GM12878 (cell line): Measurements from ENCODE around the gene GANC. TPM values are rescaled to one million over a fixed set of nuclear protein-coding genes. Genes with fewer than 3 reads are reported as not detected.
"Not testable (repeated sequence)": the region's sequence is repeated elsewhere in the genome, so short reads cannot be mapped to it uniquely, and the experiment has no call there.

Experiments
- ATAC-seq: fragments of 200-7000 bp; cut with Tn5 transposase; 3 replicates; pipeline ENCODE4 v1.9.1; 2020; ENCODE audit warnings: mild to moderate bottlenecking, moderate library complexity
- BruUV-seq: library from RNA; stranded (reverse); fragments of 400-500 nt; replicated peaks from 2 replicates; lab custom pipeline; 2021; lab: Mats Ljungman, UMichigan
- CTCF ChIA-PET: fragments of 300-600 bp; sonication (Branson Sonifier 250); formaldehyde crosslinking; extraction: SDS; loops from one replicate; lab custom pipeline; 2021; ENCODE audit warnings: inconsistent platforms; lab: Yijun Ruan, JAX
- POLR2A ChIA-PET: fragments of 350-600 bp; formaldehyde crosslinking; extraction: SDS; loops from one replicate; lab custom pipeline; 2021; ENCODE audit warnings: inconsistent platforms; lab: Charles Lee
- RAD21 ChIA-PET: fragments of 300-600 bp; sonication (Branson Sonifier 250); formaldehyde crosslinking; loops from one replicate; lab custom pipeline; 2023; ENCODE audit warnings: antibody characterized with exemption; ENCODE audit not compliant: unreplicated experiment; lab: Charles Lee
- SMC1A ChIA-PET: fragments of 300-600 bp; sonication (Branson Sonifier 250); formaldehyde crosslinking; loops from one replicate; lab custom pipeline; 2023; ENCODE audit not compliant: unreplicated experiment, uncharacterized antibody; lab: Charles Lee
- DNase-seq: peaks from one replicate; pipeline ENCODE4 v3.0.0-alpha.2; 2011; ENCODE audit warnings: low read depth, low spot score
- FAIRE-seq: peaks from 3 replicates; lab custom pipeline; 2011; peaks lifted over from hg19 to GRCh38; lab: Jason Lieb, UNC
- H2AFZ ChIP-seq: 2 replicates; pipeline ENCODE4 v1.6.0; 2011; ENCODE audit warnings: low read depth, low read length, control low read depth; ENCODE audit not compliant: control insufficient read depth
- H3K27ac ChIP-seq: 2 replicates; pipeline ENCODE4 v1.5.1; 2011; ENCODE audit warnings: control low read depth; ENCODE audit not compliant: control insufficient read depth, insufficient read depth
- H3K27me3 ChIP-seq, 2 experiments: replicated peaks in 1 of 2; 2 replicates each; pipeline versions ENCODE4 v1.6.0 to v1.6.1; 2011; ENCODE audit warnings: low read length in 1 of 2; ENCODE audit not compliant: control insufficient read depth in 2 of 2, insufficient read depth in 2 of 2
- H3K36me3 ChIP-seq, 2 experiments: 2 replicates each; pipeline ENCODE4 v1.5.1; 2011; ENCODE audit warnings: low read length in 1 of 2; ENCODE audit not compliant: control insufficient read depth in 2 of 2, insufficient read depth in 2 of 2
- H3K4me1 ChIP-seq: 2 replicates; pipeline ENCODE4 v1.6.1; 2011; ENCODE audit warnings: mild to moderate bottlenecking, low read length, moderate library complexity, mixed read lengths; ENCODE audit not compliant: control insufficient read depth, insufficient read depth
- H3K4me2 ChIP-seq: 2 replicates; pipeline ENCODE4 v1.6.0; 2011; ENCODE audit warnings: control low read depth; ENCODE audit not compliant: control insufficient read depth, insufficient read depth
- H3K4me3 ChIP-seq: fragments of 200-600 bp; sonication (generic); 2 replicates; pipeline ENCODE4 v1.5.1; 2016
- H3K79me2 ChIP-seq: 2 replicates; pipeline ENCODE4 v1.6.0; 2011; ENCODE audit warnings: low read length; ENCODE audit not compliant: control insufficient read depth, insufficient read depth
- H3K9ac ChIP-seq: 2 replicates; pipeline ENCODE4 v1.8.0; 2011; ENCODE audit warnings: low read length, control low read depth, mixed read lengths; ENCODE audit not compliant: control insufficient read depth, insufficient read depth
- H3K9me3 ChIP-seq: replicated peaks from 3 replicates; pipeline ENCODE4 v1.5.1; 2011; ENCODE audit warnings: mild to moderate bottlenecking, low read length; ENCODE audit not compliant: control insufficient read depth, insufficient read depth
- H4K20me1 ChIP-seq: 2 replicates; pipeline ENCODE4 v1.6.0; 2011; ENCODE audit not compliant: control insufficient read depth, insufficient read depth
- CHD2 ChIP-seq: IDR thresholded peaks from 2 replicates; pipeline ENCODE4 v1.6.1; 2011; ENCODE audit warnings: low read depth, low read length, improper control_type of control experiment, borderline replicate concordance
- MEF2B ChIP-seq: fragments of 450-650 bp; IDR thresholded peaks from 2 replicates; pipeline ENCODE4 v1.6.1; 2018; ENCODE audit warnings: mild to moderate bottlenecking, moderate library complexity; ENCODE audit not compliant: partially characterized antibody, poor library complexity, severe bottlenecking
- NBN ChIP-seq: fragments of 450-650 bp; IDR thresholded peaks from 2 replicates; pipeline ENCODE4 v1.6.1; 2016
- PML ChIP-seq: IDR thresholded peaks from 2 replicates; pipeline ENCODE4 v1.6.1; 2012; ENCODE audit warnings: low read length, inconsistent platforms
- POU2F2 ChIP-seq: IDR thresholded peaks from 3 replicates; pipeline ENCODE4 v1.6.1; 2011; ENCODE audit warnings: low read depth, mild to moderate bottlenecking, low read length, borderline replicate concordance
- RFX5 ChIP-seq: IDR thresholded peaks from 2 replicates; pipeline ENCODE4 v1.6.1; 2011; ENCODE audit warnings: low read depth, low read length, improper control_type of control experiment
- SMAD5 ChIP-seq: IDR thresholded peaks from 2 replicates; pipeline ENCODE4 v1.6.1; 2016; ENCODE audit warnings: antibody characterized with exemption, low read depth
- YBX1 ChIP-seq: fragments of 450-650 bp; IDR thresholded peaks from 2 replicates; pipeline ENCODE4 v1.6.1; 2016; ENCODE audit warnings: antibody characterized with exemption
- WGBS: methylation state at CpG from one replicate; pipeline ENCODE4 v1.1.6; 2016; ENCODE audit warnings: low lambda C conversion rate; ENCODE audit not compliant: insufficient replicate concordance, insufficient coverage; ENCODE audit errors: missing lambda C conversion rate; 5-methylcytosine and 5-hydroxymethylcytosine counted together
- in situ Hi-C: fragments of 300-500 bp; cut with MboI; formaldehyde crosslinking; loops from 9 replicates; pipeline ENCODE4 v1.14.3; 2018; ENCODE audit warnings: mixed read lengths
- intact Hi-C: fragments of 100-400 bp; cut with micrococcal nuclease; formaldehyde crosslinking; loops from one replicate; pipeline ENCODE4 v1.14.2; 2022; ENCODE audit not compliant: unreplicated experiment
- polyA plus RNA-seq, 11 experiments: library from polyadenylated mRNA; depleted of rRNA in 4 of 11; unstranded in 6 of 11; stranded (reverse) in 5 of 11; fragments of >200 nt; fragmentation: Nextera tagmentation in 4 of 11; fragmentation: Illumina TruSeq in 1 of 11; extraction: Ambion mirVana in 4 of 11; extraction: Trizol in 1 of 11; gene quantifications; 1 replicate in 1 of 11; 2 replicates in 10 of 11; pipeline versions ENCODE4 v1.2.1 to v1.2.3, GENCODE V29; 2011 to 2016; ENCODE audit warnings: inconsistent platforms in 2 of 11, missing spikeins in 2 of 11, low read depth in 1 of 11
- total RNA-seq, 4 experiments: library from RNA; depleted of rRNA in 3 of 4; stranded (reverse); fragments of >200 nt in 3 of 4; fragmentation: Illumina TruSeq in 1 of 4; extraction: Trizol in 1 of 4; gene quantifications; 2 replicates each; pipeline versions ENCODE4 v1.2.1 to v1.2.3, GENCODE V29; 2013 to 2021
- TF ChIP-seq, protein P1 (sequence below): fragments of 450-650 bp; IDR thresholded peaks from 2 replicates; pipeline ENCODE4 v1.6.1; 2018; ENCODE audit warnings: borderline replicate concordance, mild to moderate bottlenecking; ENCODE audit not compliant: partially characterized antibody

The GANC gene
- total and polyA plus RNA-seq, 10 of the 15 experiments (the other 5 are each of a cell fraction or from before 2014, with no cell fraction given), result 11.3 to 35.3 (median 23.0) TPM

GRCh38 chr15:42316282-42316805 is 43.3 kb downstream of the GANC start:
- H3K4me3 ChIP-seq, intact Hi-C loops, H3K4me2 ChIP-seq, FAIRE-seq, DNase-seq, SMC1A ChIA-PET, RAD21 ChIA-PET, POLR2A ChIA-PET, ATAC-seq, H4K20me1 ChIP-seq, H3K9me3 ChIP-seq, H2AFZ ChIP-seq, BruUV-seq, in situ Hi-C loops, H3K27ac ChIP-seq, CTCF ChIA-PET, H3K9ac ChIP-seq, H3K4me1 ChIP-seq, H3K36me3 ChIP-seq, H3K79me2 ChIP-seq, H3K27me3 ChIP-seq: not testable (repeated sequence)
- 76% methylated on average over 11 of the region's 11 CpGs for WGBS

- H2AFZ ChIP-seq, result no peak overlapping the region
- H3K4me2 ChIP-seq, result no peak overlapping the region
- H3K4me1 ChIP-seq, result no peaks in the 10 kb centered on the region
- POLR2A ChIA-PET, result no interaction called here
- intact Hi-C loops, result no loop called here
- RAD21 ChIA-PET, result no interaction called here
- no peaks in the 10 kb centered on the region for H3K27me3 ChIP-seq
- no peaks in the 10 kb centered on the region for H4K20me1 ChIP-seq
- WGBS, result 100% methylated on average over 2 of the region's 2 CpGs
- ATAC-seq (no peak), FAIRE-seq (no peak), DNase-seq (no peak)
- in situ Hi-C loops, result no loop called here
- no peak overlapping the region for H3K4me3 ChIP-seq
- no peaks in the 10 kb centered on the region for H3K79me2 ChIP-seq
- SMC1A ChIA-PET, result no interaction called here
- no peak for TF ChIP-seq NBN
- TF ChIP-seq PML, result no peak
- TF ChIP-seq CHD2, result no peak
- TF ChIP-seq, protein P1, sequence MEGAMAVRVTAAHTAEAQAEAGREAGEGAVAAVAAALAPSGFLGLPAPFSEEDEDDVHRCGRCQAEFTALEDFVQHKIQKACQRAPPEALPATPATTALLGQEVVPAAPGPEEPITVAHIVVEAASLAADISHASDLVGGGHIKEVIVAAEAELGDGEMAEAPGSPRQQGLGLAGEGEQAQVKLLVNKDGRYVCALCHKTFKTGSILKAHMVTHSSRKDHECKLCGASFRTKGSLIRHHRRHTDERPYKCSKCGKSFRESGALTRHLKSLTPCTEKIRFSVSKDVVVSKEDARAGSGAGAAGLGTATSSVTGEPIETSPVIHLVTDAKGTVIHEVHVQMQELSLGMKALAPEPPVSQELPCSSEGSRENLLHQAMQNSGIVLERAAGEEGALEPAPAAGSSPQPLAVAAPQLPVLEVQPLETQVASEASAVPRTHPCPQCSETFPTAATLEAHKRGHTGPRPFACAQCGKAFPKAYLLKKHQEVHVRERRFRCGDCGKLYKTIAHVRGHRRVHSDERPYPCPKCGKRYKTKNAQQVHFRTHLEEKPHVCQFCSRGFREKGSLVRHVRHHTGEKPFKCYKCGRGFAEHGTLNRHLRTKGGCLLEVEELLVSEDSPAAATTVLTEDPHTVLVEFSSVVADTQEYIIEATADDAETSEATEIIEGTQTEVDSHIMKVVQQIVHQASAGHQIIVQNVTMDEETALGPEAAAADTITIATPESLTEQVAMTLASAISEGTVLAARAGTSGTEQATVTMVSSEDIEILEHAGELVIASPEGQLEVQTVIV, result no peak
- no peak for TF ChIP-seq YBX1
- TF ChIP-seq RFX5, result no peak
- no peak for TF ChIP-seq SMAD5
- no peak for TF ChIP-seq MEF2B
- TF ChIP-seq POU2F2, result no peak
- H3K36me3 ChIP-seq, result no peaks in the 10 kb centered on the region
- H3K9ac ChIP-seq, result no peak overlapping the region
- BruUV-seq, result no TSS peak
- H3K9me3 ChIP-seq, result no peaks in the 10 kb centered on the region
- CTCF ChIA-PET, result no interaction called here
- H3K27ac ChIP-seq, result no peak overlapping the region
Observed at GRCh38 chr15:42319206-42319605, 46.2 kb downstream of the GANC start.
